Aorta (tissue), 5 donors: ENCODE measurements around the gene TCF4. TPM values are rescaled to one million over a fixed set of nuclear protein-coding genes. Genes with fewer than 3 reads are reported as not detected.

Experiments
- ATAC-seq: fragments of 200-7000 bp; cut with Tn5 transposase; one replicate; pipeline ENCODE4 v1.9.1; 2022; ENCODE audit warnings: moderate library complexity; ENCODE audit not compliant: low FRiP score
- DNase-seq, 2 donors: peaks; one replicate each; pipeline ENCODE4 v3.0.0-alpha.2; 2020
- H3K27ac ChIP-seq, 2 donors: one replicate each; pipeline ENCODE4 v1.5.1; 2013; ENCODE audit warnings: low read length in 2 of 2, mild to moderate bottlenecking in 2 of 2, moderate library complexity in 2 of 2, control low read depth in 1 of 2, inconsistent platforms in 1 of 2, low read depth in 1 of 2
- H3K27me3 ChIP-seq, 2 donors: one replicate each; pipeline ENCODE4 v1.6.1; 2013; ENCODE audit warnings: control low read depth in 1 of 2, low read length in 1 of 2, mild to moderate bottlenecking in 1 of 2, moderate library complexity in 1 of 2; ENCODE audit not compliant: insufficient read depth in 2 of 2, control insufficient read depth in 1 of 2
- H3K36me3 ChIP-seq, 2 donors: one replicate each; pipeline ENCODE4 v1.6.1; 2013; ENCODE audit warnings: control low read depth in 1 of 2, low read length in 1 of 2, mild to moderate bottlenecking in 1 of 2; ENCODE audit not compliant: insufficient read depth in 2 of 2, control insufficient read depth in 1 of 2
- H3K4me1 ChIP-seq, 2 donors: one replicate each; pipeline ENCODE4 v1.6.1; 2013; ENCODE audit warnings: low read length in 2 of 2, control low read depth in 1 of 2, mild to moderate bottlenecking in 1 of 2, moderate library complexity in 1 of 2; ENCODE audit not compliant: insufficient read depth in 2 of 2, control insufficient read depth in 1 of 2
- H3K4me3 ChIP-seq, 2 donors: one replicate each; pipeline ENCODE4 v1.5.1; 2013; ENCODE audit warnings: low read length in 2 of 2, control low read depth in 1 of 2, mild to moderate bottlenecking in 1 of 2
- H3K9me3 ChIP-seq: one replicate; pipeline ENCODE4 v1.6.1; 2013; ENCODE audit warnings: mild to moderate bottlenecking, low read length; ENCODE audit not compliant: control insufficient read depth
- WGBS, 2 donors: extraction: QIAGEN DNeasy Blood & Tissue Kit; methylation state at CpG; one replicate each; pipeline ENCODE4 v1.1.7; 2013; 5-methylcytosine and 5-hydroxymethylcytosine counted together
- intact Hi-C, 2 donors: fragments of 100-400 bp; cut with DNase I; formaldehyde crosslinking; loops; one replicate each; pipeline versions ENCODE4 v1.14.2 to v1.15.0; 2022
- polyA plus RNA-seq, 2 donors: library from polyadenylated mRNA; stranded (reverse); fragments of 200-250 nt; gene quantifications; one replicate each; pipeline ENCODE4 v1.2.3, GENCODE V29; 2013
- total RNA-seq, 2 donors: library from RNA; stranded (reverse); fragmentation: NEBNext Ultra II Directional; extraction: Animal tissue kit (Norgen Biotek cat#: 25700); gene quantifications; one replicate each; pipeline ENCODE4 v1.2.1, GENCODE V29; 2021
- donor health status: healthy with polysubstance abuse.
- donor health status: Bipolar disorder and iron deficiency.
- donor health status: DM: no; HTN: no; CAD: no.
- donor health status: DM: no; HTN: no; CAD: no.
- donor health status: DM: yes; HTN: yes; CAD: no.

TCF4 gene
- total and polyA plus RNA-seq, 4 donors, result 11.8 to 297 (median 75.0) TPM

DNA sequence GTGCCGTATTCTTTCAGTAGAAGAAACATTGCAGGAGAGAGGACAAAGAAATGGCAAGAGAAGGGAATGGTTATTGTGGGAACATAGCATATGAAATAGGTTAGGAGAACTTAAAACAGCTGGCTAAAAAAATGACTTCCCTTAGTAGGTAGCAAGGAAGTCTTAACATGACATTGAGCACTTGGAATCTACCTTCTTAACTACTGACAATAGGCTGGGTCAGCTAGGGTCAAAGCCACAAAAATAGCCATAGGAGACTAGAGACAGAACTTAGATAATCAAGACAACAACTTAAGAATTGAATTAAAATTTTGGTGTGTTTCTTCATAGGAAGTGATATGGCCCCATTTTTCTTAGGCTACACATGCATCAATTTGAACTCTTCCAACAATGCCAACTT lies 227.9 kb downstream of the TCF4 start:
- H3K4me3 ChIP-seq, result no peak overlapping the region
- 96 to 99% methylated on average over 1 of the region's 1 CpG for WGBS, 2 donors
- H3K27me3 ChIP-seq, result no peaks in the 10 kb centered on the region
- no peak overlapping the region for H3K27ac ChIP-seq
- intact Hi-C loops, result no loop called here
- no peak for ATAC-seq
- H3K36me3 ChIP-seq, result no peaks in the 10 kb centered on the region
- DNase-seq, result no peak
- H3K9me3 ChIP-seq, result no peaks in the 10 kb centered on the region
- H3K4me1 ChIP-seq, result no peaks in the 10 kb centered on the region

DNA sequence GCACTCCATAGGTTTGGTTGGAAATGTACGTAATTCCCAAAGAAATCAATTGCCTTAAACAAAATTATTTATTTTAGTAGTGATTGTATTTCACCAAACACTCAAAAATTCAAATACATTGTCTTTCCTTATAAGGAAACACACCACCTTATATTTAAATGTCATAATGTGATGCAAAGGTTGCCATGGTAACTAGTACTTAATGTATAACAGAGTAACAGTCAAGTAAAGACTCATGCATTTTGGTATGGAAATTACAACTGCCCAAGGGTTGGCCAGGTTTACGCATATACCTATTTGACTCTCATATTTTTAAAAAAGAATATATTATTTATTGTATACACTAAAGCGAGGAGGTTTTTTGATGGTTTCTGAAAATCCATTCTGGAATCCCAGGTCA lies 231.2 kb downstream of the TCF4 start:
- Histone ChIP-seq H3K27ac (no peak overlapping the region), H3K27me3 (no peaks in the 10 kb centered on the region), H3K36me3 (no peaks in the 10 kb centered on the region), H3K4me1 (no peaks in the 10 kb centered on the region), H3K4me3 (no peak overlapping the region), H3K9me3 (no peaks in the 10 kb centered on the region)
- intact Hi-C loops, result no loop called here
- no peak for DNase-seq
- no peak for ATAC-seq
- 97 to 98% methylated on average over 3 of the region's 3 CpGs for WGBS, 2 donors

GRCh38 chr18:55355223-55355622 lies 232.8 kb downstream of the TCF4 start:
- DNase-seq (no peak), ATAC-seq (no peak)
- WGBS, 2 donors, result 82 to 86% methylated on average over 4 of the region's 4 CpGs
- H3K27me3 ChIP-seq, result no peaks in the 10 kb centered on the region
- intact Hi-C loops, result no loop called here
- no peak overlapping the region for H3K27ac ChIP-seq
- no peaks in the 10 kb centered on the region for H3K9me3 ChIP-seq
- no peaks in the 10 kb centered on the region for H3K4me1 ChIP-seq
- H3K36me3 ChIP-seq, result no peaks in the 10 kb centered on the region
- no peak overlapping the region for H3K4me3 ChIP-seq

- no peak for ATAC-seq
- intact Hi-C loops, result no loop called here
- no peak for DNase-seq
- Histone ChIP-seq H3K4me1 (no peaks in the 10 kb centered on the region), H3K9me3 (no peaks in the 10 kb centered on the region), H3K27me3 (no peaks in the 10 kb centered on the region), H3K36me3 (no peaks in the 10 kb centered on the region), H3K4me3 (no peak overlapping the region), H3K27ac (no peak overlapping the region)
- WGBS, 2 donors, result 90 to 92% methylated on average over 4 of the region's 4 CpGs
These were observed 233.2 kb downstream of the TCF4 start for GRCh38 chr18:55354795-55355194.

DNA sequence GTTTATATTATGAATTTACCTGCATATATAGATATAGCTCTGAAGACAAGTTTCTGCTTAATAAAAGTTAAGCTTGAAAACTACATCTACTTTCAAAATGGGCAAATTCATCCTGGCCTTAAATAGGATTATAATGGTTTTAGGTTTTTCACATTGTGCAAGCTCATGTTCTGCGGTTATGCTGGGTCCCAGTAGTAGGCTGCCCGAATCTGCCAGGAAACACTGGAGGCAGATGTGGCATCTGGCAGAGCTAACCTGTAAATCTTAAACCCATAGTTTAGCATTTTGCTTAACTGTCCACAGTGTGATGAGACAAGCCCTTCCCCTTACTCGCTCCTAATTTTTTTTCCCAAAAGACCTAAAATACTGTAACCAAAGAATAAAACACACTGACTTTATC lies 234.2 kb downstream of the TCF4 start:
- intact Hi-C loops, result no loop called here
- no peaks in the 10 kb centered on the region for H3K27me3 ChIP-seq
- H3K27ac ChIP-seq, result no peak overlapping the region
- H3K4me3 ChIP-seq, result no peak overlapping the region
- DNase-seq, result no peak
- ATAC-seq, result no peak
- H3K36me3 ChIP-seq, result no peaks in the 10 kb centered on the region
- WGBS, 2 donors, result 87 to 89% methylated on average over 3 of the region's 3 CpGs
- no peaks in the 10 kb centered on the region for H3K9me3 ChIP-seq
- no peaks in the 10 kb centered on the region for H3K4me1 ChIP-seq

- 93 to 97% methylated on average over 3 of the region's 3 CpGs for WGBS, 2 donors
- Histone ChIP-seq H3K36me3 (no peaks in the 10 kb centered on the region), H3K4me1 (no peaks in the 10 kb centered on the region), H3K27me3 (no peaks in the 10 kb centered on the region), H3K4me3 (no peak overlapping the region), H3K27ac (no peak overlapping the region), H3K9me3 (no peaks in the 10 kb centered on the region)
- intact Hi-C loops, result no loop called here
- ATAC-seq (no peak), DNase-seq (no peak)
These were observed 234.6 kb downstream of the TCF4 start for GRCh38 chr18:55353391-55353790.

DNA sequence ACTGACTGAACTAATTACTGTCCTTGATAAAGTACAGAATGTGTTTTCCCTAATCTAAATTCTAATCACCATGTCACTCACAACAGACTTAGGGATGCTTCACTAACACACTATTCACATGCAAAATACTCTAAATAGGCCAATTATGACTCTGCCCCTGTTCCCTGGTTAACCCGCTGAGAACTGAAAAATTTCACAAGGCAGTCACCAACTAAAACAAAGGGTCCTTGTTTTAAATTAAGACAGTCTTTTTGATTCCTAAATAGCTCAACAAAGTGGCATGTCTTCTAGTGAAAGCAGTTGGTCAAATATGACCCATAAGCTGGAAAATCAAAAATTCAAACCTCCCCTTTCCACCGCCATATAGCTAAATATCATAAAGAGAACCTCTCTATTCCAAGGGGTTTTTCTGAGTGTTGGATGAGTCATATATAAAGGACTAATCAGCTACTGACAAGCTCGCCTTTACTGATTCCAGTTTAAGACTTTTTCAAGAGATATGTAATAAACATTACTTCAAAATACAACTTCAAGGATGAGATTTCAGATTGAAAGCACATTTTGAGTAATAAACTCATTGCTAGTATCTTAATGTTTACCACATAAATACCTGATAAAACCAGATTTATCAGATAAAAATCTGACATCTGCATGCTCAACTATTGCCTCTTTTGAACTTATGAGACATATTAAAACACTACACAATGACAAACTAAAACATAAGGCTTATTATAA lies 235.8 kb downstream of the TCF4 start:
- no peaks in the 10 kb centered on the region for H3K27me3 ChIP-seq
- DNase-seq, result no peak
- intact Hi-C loops, result no loop called here
- H3K9me3 ChIP-seq, result no peaks in the 10 kb centered on the region
- H3K4me3 ChIP-seq, result no peak overlapping the region
- WGBS, 2 donors, result 96 to 97% methylated on average over 3 of the region's 3 CpGs
- H3K4me1 ChIP-seq, result no peaks in the 10 kb centered on the region
- H3K36me3 ChIP-seq, result no peaks in the 10 kb centered on the region
- no peak for ATAC-seq
- no peak overlapping the region for H3K27ac ChIP-seq

GRCh38 chr18:55351241-55351691 lies 236.7 kb downstream of the TCF4 start:
- DNase-seq, result no peak
- 60 to 64% methylated on average over 6 of the region's 6 CpGs for WGBS, 2 donors
- Histone ChIP-seq H3K27ac (no peak overlapping the region), H3K9me3 (no peaks in the 10 kb centered on the region), H3K4me1 (no peaks in the 10 kb centered on the region), H3K27me3 (no peaks in the 10 kb centered on the region), H3K4me3 (no peak overlapping the region), H3K36me3 (no peaks in the 10 kb centered on the region)
- ATAC-seq, result no peak
- intact Hi-C loops, result no loop called here

GRCh38 chr18:55349685-55350084 lies 238.3 kb downstream of the TCF4 start:
- Histone ChIP-seq H3K4me1 (no peaks in the 10 kb centered on the region), H3K9me3 (no peaks in the 10 kb centered on the region), H3K4me3 (no peak overlapping the region), H3K27ac (no peak overlapping the region), H3K36me3 (no peaks in the 10 kb centered on the region), H3K27me3 (no peaks in the 10 kb centered on the region)
- WGBS, 2 donors, result 88 to 91% methylated on average over 1 of the region's 1 CpG
- DNase-seq (no peak), ATAC-seq (no peak)
- intact Hi-C loops, result no loop called here
